ENCODE measurements around the gene PRSS1.

Gene PRSS1

DNA sequence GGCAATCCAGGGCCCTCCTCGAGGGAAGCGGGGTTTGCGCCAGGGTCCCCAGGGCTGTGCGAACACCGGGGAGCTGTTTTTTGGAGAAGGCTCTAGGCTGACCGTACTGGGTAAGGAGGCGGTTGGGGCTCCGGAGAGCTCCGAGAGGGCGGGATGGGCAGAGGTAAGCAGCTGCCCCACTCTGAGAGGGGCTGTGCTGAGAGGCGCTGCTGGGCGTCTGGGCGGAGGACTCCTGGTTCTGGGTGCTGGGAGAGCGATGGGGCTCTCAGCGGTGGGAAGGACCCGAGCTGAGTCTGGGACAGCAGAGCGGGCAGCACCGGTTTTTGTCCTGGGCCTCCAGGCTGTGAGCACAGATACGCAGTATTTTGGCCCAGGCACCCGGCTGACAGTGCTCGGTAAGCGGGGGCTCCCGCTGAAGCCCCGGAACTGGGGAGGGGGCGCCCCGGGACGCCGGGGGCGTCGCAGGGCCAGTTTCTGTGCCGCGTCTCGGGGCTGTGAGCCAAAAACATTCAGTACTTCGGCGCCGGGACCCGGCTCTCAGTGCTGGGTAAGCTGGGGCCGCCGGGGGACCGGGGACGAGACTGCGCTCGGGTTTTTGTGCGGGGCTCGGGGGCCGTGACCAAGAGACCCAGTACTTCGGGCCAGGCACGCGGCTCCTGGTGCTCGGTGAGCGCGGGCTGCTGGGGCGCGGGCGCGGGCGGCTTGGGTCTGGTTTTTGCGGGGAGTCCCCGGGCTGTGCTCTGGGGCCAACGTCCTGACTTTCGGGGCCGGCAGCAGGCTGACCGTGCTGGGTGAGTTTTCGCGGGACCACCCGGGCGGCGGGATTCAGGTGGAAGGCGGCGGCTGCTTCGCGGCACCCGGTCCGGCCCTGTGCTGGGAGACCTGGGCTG is 47.5 kb downstream of the PRSS1 start:
- DNase-seq, result no peak

DNA sequence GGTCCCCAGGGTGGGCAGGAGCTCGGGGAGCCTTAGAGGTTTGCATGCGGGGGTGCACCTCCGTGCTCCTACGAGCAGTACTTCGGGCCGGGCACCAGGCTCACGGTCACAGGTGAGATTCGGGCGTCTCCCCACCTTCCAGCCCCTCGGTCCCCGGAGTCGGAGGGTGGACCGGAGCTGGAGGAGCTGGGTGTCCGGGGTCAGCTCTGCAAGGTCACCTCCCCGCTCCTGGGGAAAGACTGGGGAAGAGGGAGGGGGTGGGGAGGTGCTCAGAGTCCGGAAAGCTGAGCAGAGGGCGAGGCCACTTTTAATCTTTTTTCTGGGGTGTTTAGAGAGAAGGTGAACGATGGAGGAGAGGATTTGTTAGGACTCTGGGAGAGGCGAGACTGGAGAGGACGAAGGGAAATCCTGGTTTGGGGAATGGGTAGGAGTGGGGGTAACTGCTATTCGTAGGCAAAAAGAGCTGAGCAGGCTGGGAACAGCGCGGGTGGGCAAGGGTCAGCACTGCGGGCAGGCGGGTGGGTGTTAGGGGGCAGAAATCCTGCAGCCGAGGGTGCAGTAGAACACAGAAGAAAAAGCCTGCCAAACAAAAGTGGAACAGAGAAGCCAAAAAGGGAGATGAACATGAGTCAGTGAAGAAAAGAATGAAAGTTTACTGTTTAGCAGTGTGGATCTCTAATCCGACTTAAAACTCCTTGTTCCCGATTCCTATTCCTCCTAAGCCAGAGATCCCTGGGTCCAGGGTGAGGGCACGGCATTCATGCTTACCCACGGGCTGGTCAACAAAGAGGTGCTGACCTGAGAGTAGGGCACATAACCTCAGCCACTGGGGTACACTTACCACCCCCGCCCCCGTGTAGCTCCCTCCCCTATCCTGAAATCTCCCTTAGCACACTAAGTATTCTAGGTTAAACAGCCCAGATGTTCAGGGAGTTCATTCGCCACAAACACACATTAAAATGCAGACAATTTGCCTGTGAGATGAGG is 48.4 kb downstream of the PRSS1 start:
- no peak for DNase-seq

DNA sequence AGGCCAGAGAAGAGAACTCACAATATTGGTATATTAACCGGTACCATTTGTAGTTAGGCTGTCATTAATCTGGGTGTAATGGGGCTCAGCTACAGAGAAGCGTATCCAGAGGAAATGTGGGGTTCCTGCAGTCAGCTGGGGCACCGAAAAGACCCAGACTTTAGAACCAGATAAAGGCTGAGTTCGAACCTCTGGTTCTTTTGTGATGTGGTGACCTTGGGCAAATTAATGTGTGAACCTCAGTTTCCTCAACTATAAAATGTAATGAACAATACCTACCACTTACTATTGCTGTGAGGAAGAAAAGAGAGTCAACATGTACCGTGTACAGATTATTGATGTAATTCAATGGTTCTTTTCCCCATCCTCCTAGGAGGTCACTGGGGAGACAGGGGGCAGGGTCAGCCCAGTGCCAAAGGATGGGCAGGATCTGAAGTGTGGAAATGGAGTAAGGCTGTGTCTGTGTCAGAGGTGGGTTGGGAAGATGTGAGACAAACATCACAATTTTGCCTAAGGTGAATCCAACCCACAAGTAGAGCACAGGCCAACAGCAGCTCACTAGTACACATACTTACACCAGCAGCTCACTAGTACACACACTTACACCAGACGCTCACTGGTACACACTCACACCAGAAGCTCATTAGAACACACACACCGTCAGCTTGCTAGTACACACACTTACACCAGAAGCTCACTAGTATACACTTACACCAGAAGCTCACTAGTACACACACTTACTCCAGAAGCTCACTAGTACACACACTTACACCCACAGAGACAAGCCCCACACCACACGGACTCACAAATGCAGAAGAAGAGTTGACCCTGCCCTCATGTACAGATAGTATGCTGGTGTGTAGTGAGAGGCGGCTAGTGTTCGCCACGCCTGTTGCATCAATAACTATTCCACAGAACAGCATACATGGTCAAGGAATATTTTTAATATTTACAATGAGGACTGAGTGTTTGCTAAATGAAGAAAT is 49.5 kb downstream of the PRSS1 start:
- no peak for DNase-seq

DNA sequence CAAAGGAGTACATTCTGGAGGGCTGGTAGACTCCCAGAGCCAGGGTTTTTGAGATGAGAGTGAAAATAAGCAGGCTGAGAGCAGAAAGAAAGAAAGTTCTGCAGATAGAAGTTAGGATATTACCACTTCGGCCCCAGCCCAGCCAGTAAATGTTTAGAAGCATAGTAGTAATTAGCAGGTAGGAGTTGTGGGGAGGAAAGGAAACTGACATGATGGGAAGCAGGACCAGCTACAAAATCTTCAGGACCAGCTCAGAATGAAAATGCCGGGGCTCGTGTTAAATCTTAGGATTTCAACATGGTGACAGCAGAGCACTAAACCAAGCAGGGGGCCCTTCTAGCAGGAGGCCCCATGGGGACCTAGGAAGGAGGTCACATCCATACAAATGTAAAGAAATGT is 50.2 kb downstream of the PRSS1 start:
- no peak for DNase-seq

DNA sequence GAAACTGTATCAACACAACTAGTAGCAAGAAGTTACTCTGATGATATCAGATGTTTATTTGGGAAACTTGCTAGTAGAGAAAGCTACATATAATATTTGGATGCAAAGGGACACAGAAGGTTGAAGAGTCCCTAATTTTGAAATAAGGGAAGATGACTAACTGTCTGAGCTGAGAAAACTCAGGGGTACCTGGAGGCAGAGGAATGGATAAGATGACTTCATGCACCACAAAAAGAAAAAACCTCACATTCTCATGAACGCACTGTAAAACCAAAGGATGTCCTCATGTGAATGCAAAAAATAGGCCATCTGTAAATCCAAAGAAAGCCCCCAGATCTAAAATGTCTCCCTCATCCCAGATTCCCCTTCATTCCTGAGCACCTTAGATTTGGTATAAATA is 50.8 kb downstream of the PRSS1 start:
- no peak for DNase-seq

DNA sequence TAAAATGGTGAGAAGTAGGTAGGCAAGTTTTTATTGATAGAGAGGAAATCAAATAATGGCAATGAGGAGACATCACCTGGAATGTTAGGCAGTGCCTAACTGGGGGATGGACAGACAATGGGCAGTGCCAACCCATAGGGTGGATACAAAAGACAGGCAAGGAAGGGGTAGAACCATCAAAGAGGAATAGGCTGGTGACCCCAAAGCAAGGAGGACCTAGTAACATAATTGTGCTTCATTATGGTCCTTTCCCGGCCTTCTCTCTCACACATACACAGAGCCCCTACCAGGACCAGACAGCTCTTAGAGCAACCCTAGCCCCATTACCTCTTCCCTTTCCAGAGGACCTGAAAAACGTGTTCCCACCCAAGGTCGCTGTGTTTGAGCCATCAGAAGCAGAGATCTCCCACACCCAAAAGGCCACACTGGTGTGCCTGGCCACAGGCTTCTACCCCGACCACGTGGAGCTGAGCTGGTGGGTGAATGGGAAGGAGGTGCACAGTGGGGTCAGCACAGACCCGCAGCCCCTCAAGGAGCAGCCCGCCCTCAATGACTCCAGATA is 51.5 kb downstream of the PRSS1 start:
- DNase-seq, result no peak

DNA sequence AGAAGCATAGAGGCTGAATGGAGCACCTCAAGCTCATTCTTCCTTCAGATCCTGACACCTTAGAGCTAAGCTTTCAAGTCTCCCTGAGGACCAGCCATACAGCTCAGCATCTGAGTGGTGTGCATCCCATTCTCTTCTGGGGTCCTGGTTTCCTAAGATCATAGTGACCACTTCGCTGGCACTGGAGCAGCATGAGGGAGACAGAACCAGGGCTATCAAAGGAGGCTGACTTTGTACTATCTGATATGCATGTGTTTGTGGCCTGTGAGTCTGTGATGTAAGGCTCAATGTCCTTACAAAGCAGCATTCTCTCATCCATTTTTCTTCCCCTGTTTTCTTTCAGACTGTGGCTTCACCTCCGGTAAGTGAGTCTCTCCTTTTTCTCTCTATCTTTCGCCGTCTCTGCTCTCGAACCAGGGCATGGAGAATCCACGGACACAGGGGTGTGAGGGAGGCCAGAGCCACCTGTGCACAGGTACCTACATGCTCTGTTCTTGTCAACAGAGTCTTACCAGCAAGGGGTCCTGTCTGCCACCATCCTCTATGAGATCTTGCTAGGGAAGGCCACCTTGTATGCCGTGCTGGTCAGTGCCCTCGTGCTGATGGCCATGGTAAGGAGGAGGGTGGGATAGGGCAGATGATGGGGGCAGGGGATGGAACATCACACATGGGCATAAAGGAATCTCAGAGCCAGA is 52.5 kb downstream of the PRSS1 start:
- no peak for DNase-seq

DNA sequence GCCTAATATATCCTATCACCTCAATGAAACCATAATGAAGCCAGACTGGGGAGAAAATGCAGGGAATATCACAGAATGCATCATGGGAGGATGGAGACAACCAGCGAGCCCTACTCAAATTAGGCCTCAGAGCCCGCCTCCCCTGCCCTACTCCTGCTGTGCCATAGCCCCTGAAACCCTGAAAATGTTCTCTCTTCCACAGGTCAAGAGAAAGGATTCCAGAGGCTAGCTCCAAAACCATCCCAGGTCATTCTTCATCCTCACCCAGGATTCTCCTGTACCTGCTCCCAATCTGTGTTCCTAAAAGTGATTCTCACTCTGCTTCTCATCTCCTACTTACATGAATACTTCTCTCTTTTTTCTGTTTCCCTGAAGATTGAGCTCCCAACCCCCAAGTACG is 53.0 kb downstream of the PRSS1 start:
- no peak for DNase-seq

All from SIG-M5 (cell line).